Measurements from ENCODE around the gene SRRM1.

The SRRM1 gene

GRCh38 chr1:24632832-24633175 lies 10.3 kb upstream of the SRRM1 start:
- no peak overlapping the region for H3K4me3 ChIP-seq (ENCODE audit: low read length)
- DNase-seq (ENCODE audit: low read depth) = no peak
- no peak for TF ChIP-seq CTCF (IDR thresholded peaks at IDR 0.05; ENCODE audit: insufficient read depth, low read depth, low read length, missing control alignments)

GRCh38 chr1:24635195-24635843 lies 7.8 kb upstream of the SRRM1 start:
- peak; percentile 66 for TF ChIP-seq CTCF (IDR thresholded peaks at IDR 0.05; ENCODE audit: insufficient read depth, low read depth, low read length, missing control alignments)
- H3K4me3 ChIP-seq (ENCODE audit: low read length) = no peak overlapping the region
- DNase-seq (ENCODE audit: low read depth) = peak; percentile 78

GRCh38 chr1:24636661-24637357 lies 6.3 kb upstream of the SRRM1 start:
- DNase-seq (ENCODE audit: low read depth) = no peak
- H3K4me3 ChIP-seq (ENCODE audit: low read length) = no peak overlapping the region
- TF ChIP-seq CTCF (IDR thresholded peaks at IDR 0.05; ENCODE audit: insufficient read depth, low read depth, low read length, missing control alignments) = no peak

- no peak for TF ChIP-seq CTCF (IDR thresholded peaks at IDR 0.05; ENCODE audit: insufficient read depth, low read depth, low read length, missing control alignments)
- DNase-seq (ENCODE audit: low read depth) = no peak
- H3K4me3 ChIP-seq (ENCODE audit: low read length) = no peak overlapping the region
Measured at GRCh38 chr1:24639094-24639493, 4.0 kb upstream of the SRRM1 start.

DNA sequence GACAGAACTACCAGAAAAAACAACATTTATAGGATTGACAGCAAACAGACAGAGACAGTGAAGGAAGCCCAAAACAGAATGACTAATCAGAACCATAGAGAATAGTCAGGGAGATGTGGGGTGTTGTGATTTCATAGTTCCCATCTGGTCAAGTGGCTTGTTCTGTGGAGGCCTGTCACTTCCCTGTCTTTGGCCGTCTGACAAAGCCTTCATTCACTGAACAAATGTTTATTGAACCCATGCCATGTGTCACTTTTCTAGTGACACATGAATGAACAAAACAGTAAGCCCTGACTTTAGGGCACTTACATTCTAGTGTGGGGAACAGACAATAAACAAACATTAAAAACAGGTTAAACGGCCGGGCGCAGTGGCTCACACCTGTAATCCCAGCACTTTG lies 3.2 kb upstream of the SRRM1 start:
- TF ChIP-seq CTCF (IDR thresholded peaks at IDR 0.05; ENCODE audit: insufficient read depth, low read depth, low read length, missing control alignments) = no peak
- DNase-seq (ENCODE audit: low read depth) = peak; percentile 26
- H3K4me3 ChIP-seq (ENCODE audit: low read length) = no peak overlapping the region

DNA sequence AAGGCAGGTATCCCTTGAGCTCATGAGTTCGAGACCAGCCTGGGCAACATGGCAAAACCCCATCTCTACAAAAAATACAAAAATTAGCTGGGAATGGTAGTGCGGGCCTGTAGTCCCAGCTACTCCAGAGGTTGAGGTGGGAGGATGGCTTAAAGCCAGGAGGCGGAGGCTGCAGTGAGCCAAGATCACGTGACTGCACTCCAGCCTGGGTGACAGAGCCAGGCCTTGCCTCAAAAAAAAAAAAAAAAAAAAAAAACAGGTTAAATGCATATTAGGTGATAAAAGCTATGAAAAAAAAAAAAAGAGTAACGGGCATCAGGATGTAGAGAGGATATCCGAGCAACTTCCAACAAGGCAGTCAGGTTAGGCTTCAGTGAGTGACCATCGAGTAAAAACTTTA lies 2.8 kb upstream of the SRRM1 start:
- no peak for TF ChIP-seq CTCF (IDR thresholded peaks at IDR 0.05; ENCODE audit: insufficient read depth, low read depth, low read length, missing control alignments)
- DNase-seq (ENCODE audit: low read depth) = no peak
- H3K4me3 ChIP-seq (ENCODE audit: low read length) = no peak overlapping the region
